HG02870 (cell line): ENCODE results near the gene GBGT1.
"Not testable (repeated sequence)": the region's sequence is repeated elsewhere in the genome, so short reads cannot be mapped to it uniquely, and the experiment has no call there.

Experiments
- ATAC-seq: cut with Tn5 transposase; IDR thresholded peaks from one replicate; pipeline ENCODE4 v1.9.1; 2021; ENCODE audit warnings: mild to moderate bottlenecking, moderate library complexity; ENCODE audit not compliant: unreplicated experiment

The GBGT1 gene

GRCh38 chr9:133163504-133164172 lies at the start of gene GBGT1:
GBGT1 (minus strand) TSS chr9:133163914; CDS start chr9:133162412, 1,502 bp downstream.
- no peak for ATAC-seq

GRCh38 chr9:133210609-133211008 lies 46.9 kb upstream of the GBGT1 start:
- ATAC-seq = no peak

DNA sequence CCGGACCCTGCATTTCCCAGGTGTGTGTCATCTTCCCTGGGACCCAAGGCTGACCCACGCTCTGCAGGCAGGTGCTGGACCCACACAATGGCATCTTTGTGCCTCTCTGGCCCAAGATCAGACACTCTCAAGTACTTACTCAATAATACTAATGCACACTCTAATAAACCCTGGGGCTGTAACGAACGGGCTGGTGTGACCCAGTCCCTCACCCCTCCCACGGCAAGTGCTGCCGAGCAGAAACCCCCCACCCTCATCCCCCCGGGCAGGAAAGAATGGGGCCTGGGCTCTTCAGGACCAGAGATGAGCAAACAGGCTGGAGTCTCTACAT lies 46.5 kb upstream of the GBGT1 start:
- no peak for ATAC-seq

- ATAC-seq = not testable (repeated sequence)
Observed at GRCh38 chr9:133209327-133210201, 45.9 kb upstream of the GBGT1 start.

GRCh38 chr9:133208880-133209300 lies 45.2 kb upstream of the GBGT1 start, which contains the start of gene OBP2B:
OBP2B (minus strand) TSS chr9:133209250; CDS start chr9:133209199, 51 bp downstream.
- not testable (repeated sequence) for ATAC-seq

- ATAC-seq = not testable (repeated sequence)
Observed at GRCh38 chr9:133208171-133208879, 44.6 kb upstream of the GBGT1 start.

- no peak for ATAC-seq
Observed at GRCh38 chr9:133207540-133208170, 43.9 kb upstream of the GBGT1 start.

- no peak for ATAC-seq
Observed at GRCh38 chr9:133207021-133207531, 43.4 kb upstream of the GBGT1 start.

GRCh38 chr9:133205996-133206931 lies 42.5 kb upstream of the GBGT1 start:
- no peak for ATAC-seq

GRCh38 chr9:133205481-133205887 lies 41.8 kb upstream of the GBGT1 start:
- ATAC-seq = not testable (repeated sequence)

DNA sequence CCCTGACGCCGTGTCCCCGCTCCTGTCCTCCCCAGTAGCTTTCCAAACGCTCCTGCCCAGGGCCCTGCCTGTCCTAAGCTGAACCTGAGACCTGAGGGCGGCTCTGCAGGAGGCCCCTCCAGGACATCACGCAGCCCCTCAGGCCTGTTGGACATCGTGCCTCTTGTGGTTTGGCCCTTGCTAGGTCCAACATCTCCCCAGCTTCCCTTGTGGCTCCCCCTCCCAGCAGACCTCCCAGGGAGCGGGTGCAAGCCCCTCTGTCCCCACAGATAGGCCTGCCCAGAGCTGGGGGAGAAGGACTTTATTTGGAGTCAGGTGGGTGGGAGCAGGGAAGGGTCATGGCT lies 41.3 kb upstream of the GBGT1 start:
- no peak for ATAC-seq

- no peak for ATAC-seq
Observed at GRCh38 chr9:133204335-133204992, 40.8 kb upstream of the GBGT1 start.

GRCh38 chr9:133203506-133204075 lies 39.9 kb upstream of the GBGT1 start:
- ATAC-seq = no peak

- ATAC-seq = no peak
Observed at GRCh38 chr9:133202688-133203453, 39.2 kb upstream of the GBGT1 start.

DNA sequence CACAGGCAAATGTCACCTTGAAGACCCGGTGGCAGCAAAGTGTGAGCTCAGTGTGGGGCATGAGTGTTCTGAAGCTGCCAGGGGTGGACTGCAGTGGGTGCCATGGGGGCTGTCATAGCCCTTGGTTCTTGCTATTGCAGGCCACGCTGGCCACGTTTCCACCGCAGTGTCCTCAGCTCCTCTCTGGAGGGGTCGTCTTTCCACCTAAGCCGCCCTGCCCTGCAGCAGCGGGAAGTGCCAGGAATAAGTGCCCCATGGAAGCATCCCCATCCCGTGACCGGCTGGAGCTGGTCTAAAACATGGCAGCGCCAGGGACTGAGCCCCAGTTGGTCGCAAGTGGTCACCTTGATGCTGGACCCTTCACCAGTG lies 38.4 kb upstream of the GBGT1 start:
- ATAC-seq = no peak

DNA sequence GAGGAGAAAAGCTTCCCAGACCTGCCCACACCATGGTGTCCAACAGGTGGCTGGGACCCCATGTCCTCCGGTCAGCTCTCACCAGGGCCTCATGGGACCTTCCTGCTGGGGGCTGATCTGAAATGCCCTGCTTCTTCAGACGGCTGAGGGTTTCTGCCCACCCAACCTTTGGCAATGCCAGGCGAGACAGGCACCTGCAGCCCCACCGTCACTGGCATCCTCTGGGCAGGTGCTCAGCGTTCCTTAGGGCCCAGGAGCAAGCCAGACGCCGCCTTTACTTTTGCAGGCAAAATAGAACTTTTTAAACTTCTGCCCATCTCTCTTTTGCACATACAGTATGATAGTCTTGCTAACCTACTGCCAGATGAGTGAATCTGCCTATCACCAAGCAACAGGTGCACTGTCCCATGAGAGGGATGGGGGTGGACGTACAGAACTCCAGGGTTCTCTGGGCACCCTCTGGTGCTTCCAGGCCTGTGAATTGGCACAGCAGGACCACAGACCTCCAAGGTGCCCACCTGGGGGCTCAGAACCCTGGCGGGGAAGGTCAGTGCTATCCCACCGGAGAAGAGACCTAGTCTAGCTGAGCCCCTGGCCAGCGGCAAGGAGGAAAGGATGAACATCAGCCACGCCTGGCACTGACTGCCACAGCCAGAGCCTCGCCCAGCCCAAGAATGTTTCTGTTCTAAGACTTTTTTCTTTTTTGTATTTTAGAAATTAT lies 37.9 kb upstream of the GBGT1 start:
- ATAC-seq = no peak

DNA sequence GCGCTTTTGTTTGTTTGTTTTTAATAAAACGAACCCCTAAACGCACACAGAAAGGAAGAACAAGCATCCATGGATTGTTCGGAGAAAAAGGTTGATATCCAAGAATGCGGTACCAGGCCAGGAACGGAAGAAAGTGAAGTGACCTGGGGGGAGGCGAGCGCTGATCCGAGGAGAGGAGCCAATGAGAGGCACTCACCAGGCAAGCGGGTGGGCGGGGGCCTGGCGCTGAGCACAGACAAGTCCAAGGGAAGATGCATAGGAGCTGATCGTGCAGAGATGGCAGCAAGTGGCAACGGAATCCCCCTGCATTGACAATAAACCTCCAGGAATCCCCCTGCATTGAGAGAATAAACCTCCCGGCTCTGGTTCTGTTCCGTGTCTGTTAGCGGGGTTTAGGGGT lies 36.9 kb upstream of the GBGT1 start:
- no peak for ATAC-seq
